ENCODE data around the gene TSC22D4. TPM values are rescaled to one million over a fixed set of nuclear protein-coding genes. Genes with fewer than 3 reads are reported as not detected.
A peak's percentile ranks its signal among the peaks of the same experiment; 100 is the strongest.

The TSC22D4 gene
- total and polyA plus RNA-seq, 9 of the 15 experiments (the other 6 are each of a cell fraction or from before 2014, with no cell fraction given), result 0.37 to 107 (median 28.7) TPM

GRCh38 chr7:100510437-100511239 is 31.6 kb upstream of the TSC22D4 start:
- intact Hi-C loops (cut with micrococcal nuclease) (loop anchor here (2.0 kb wide), 1 partner anchor 28 kb away; the partner anchor contains the start of gene AGFG2), in situ Hi-C loops (cut with MboI) (no loop called here)
- Histone ChIP-seq H2AFZ (ENCODE audit: low read depth, low read length) (peak overlapping the region; percentile 15), H3K4me2 (ENCODE audit: insufficient read depth, low read length) (peak overlapping the region; percentile 53), H3K79me2 (ENCODE audit: control insufficient read depth, insufficient read depth, low read length) (no peaks in the 10 kb centered on the region), H3K27ac (ENCODE audit: extremely low read depth, low read depth, low read length) (peak overlapping the region; percentile 3), H3K4me1 (replicated peaks in 1 of 2; ENCODE audit: control insufficient read depth in 2 of 2, insufficient read depth in 2 of 2, low read length in 2 of 2) (peaks cover 24 to 43% of the 10 kb centered on the region in 2 experiments; a peak in 4 of 5 replicates), H3K36me3 (ENCODE audit: control insufficient read depth, insufficient read depth, low read length) (no peaks in the 10 kb centered on the region), H3K9me1 (ENCODE audit: control insufficient read depth, insufficient read depth, low read length) (no peaks in the 10 kb centered on the region), H3K4me3 (no peak overlapping the region), H3K9ac (ENCODE audit: insufficient read depth in 1 of 2, low read depth in 2 of 2, low read length in 2 of 2) (peak overlapping the region; percentile 26 to 82; a peak in 2 of 4 replicates), H3K27me3 (ENCODE audit: control insufficient read depth in 2 of 2, insufficient read depth in 2 of 2, low read length in 2 of 2) (no peaks in the 10 kb centered on the region), H3K9me3 (replicated peaks; ENCODE audit: control insufficient read depth, insufficient read depth, low read depth, low read length) (no peaks in the 10 kb centered on the region), H4K20me1 (replicated peaks; ENCODE audit: control insufficient read depth, insufficient read depth, low read length) (no peaks in the 10 kb centered on the region)
- no TSS peak for BruUV-seq (replicated peaks)
- ATAC-seq (peak; percentile 93), FAIRE-seq (peak; percentile 92), DNase-seq (ENCODE audit: extremely low read depth in 1 of 4, low spot score in 3 of 4) (peak; percentile 60 to 93 (median 78))
- ChIA-PET POLR2A (no interaction called here), CTCF (ENCODE audit: low intra/inter-chr PET ratio) (no interaction called here)
- WGBS (ENCODE audit: insufficient coverage, low coverage, missing lambda C conversion rate), result 39% methylated on average over 9 of the region's 9 CpGs
- peak; percentile 87; the same call in 1 of the 2 replicates for TF ChIP-seq SMARCC2 (IDR thresholded peaks at IDR 0.05; ENCODE audit: low read depth)
- peak; percentile 97 for TF ChIP-seq TCF3 (CRISPR knock-in tag; IDR thresholded peaks at IDR 0.05)
- TF ChIP-seq ZNF175 (CRISPR knock-in tag; IDR thresholded peaks at IDR 0.05; ENCODE audit: low read depth), result 0 out of 2 replicates have a peak, but pooled peaks have one; percentile 39
- peak; percentile 67; the same call in 1 of the 2 replicates for TF ChIP-seq ZNF766 (CRISPR knock-in tag; conservative IDR thresholded peaks at IDR 0.05)
- no peak for TF ChIP-seq CHD4 (IDR thresholded peaks at IDR 0.05; ENCODE audit: insufficient read depth, insufficient replicate concordance, low read depth, low read length, poor library complexity, severe bottlenecking)
- peak; percentile 75 for TF ChIP-seq PHB2 (IDR thresholded peaks at IDR 0.05; ENCODE audit: low read depth)
- 0 out of 2 replicates have a peak, but pooled peaks have one; percentile 80 for TF ChIP-seq MYNN (IDR thresholded peaks at IDR 0.05)
- no peak for TF ChIP-seq MYNN (CRISPR knock-in tag; IDR thresholded peaks at IDR 0.05)
- TF ChIP-seq ZNF384 (IDR thresholded peaks at IDR 0.05; ENCODE audit: low read depth, low read length), result peak; percentile 98
- 0 out of 2 replicates have a peak, but pooled peaks have one; percentile 68 for TF ChIP-seq NFATC3 (IDR thresholded peaks at IDR 0.05)
- TF ChIP-seq SIN3B (IDR thresholded peaks at IDR 0.05; ENCODE audit: low read depth), result no peak
- TF ChIP-seq, protein P1, sequence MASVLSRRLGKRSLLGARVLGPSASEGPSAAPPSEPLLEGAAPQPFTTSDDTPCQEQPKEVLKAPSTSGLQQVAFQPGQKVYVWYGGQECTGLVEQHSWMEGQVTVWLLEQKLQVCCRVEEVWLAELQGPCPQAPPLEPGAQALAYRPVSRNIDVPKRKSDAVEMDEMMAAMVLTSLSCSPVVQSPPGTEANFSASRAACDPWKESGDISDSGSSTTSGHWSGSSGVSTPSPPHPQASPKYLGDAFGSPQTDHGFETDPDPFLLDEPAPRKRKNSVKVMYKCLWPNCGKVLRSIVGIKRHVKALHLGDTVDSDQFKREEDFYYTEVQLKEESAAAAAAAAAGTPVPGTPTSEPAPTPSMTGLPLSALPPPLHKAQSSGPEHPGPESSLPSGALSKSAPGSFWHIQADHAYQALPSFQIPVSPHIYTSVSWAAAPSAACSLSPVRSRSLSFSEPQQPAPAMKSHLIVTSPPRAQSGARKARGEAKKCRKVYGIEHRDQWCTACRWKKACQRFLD (CRISPR knock-in tag; IDR thresholded peaks at IDR 0.05), result 0 out of 2 replicates have a peak, but pooled peaks have one; percentile 49
- no peak for TF ChIP-seq FIP1L1 (IDR thresholded peaks at IDR 0.05; ENCODE audit: low read depth, low read length, poor library complexity, severe bottlenecking)
- TF ChIP-seq ID3 (CRISPR knock-in tag; IDR thresholded peaks at IDR 0.05), result no peak
- no peak for TF ChIP-seq ID3 (tag; IDR thresholded peaks at IDR 0.05)
- peak; percentile 98 for TF ChIP-seq CBFA2T3 (IDR thresholded peaks at IDR 0.05)
- TF ChIP-seq ATF3 (IDR thresholded peaks at IDR 0.05), result no peak
- TF ChIP-seq ATF3 (CRISPR knock-in tag; conservative IDR thresholded peaks at IDR 0.05), result no peak
- peak; percentile 91 for TF ChIP-seq GATA2 (CRISPR knock-in tag; IDR thresholded peaks at IDR 0.05)

All from K562 (cell line).